Heart left ventricle (tissue), 13 donors: ENCODE data around the gene HSD17B13.

Experiments
- POLR2A ChIP-seq, 2 donors: fragments of 450-650 bp; IDR thresholded peaks; one replicate each; pipeline ENCODE4 v1.6.1; 2017; ENCODE audit warnings: antibody characterized with exemption in 2 of 2, mild to moderate bottlenecking in 2 of 2, moderate library complexity in 2 of 2
- TF ChIP-seq, protein P1 (sequence below), 12 donors: fragments of 200-600 bp; sonication (generic) in 4 of 12; IDR thresholded peaks; one replicate each; pipeline versions ENCODE4 v1.5.0 to v1.8.0; 2018 to 2022; ENCODE audit warnings: antibody characterized with exemption in 12 of 12, mild to moderate bottlenecking in 5 of 12
- donor health status: ischemic (EF 13 %, LVEDD 7.1; RV severe dilation, severe dysfunction).
- donor health status: DM: no; HTN: yes; CAD: no.
- donor health status: DM: no; HTN: no; CAD: no.
- donor health status: ischemic (EF 25% LVEDD 6.9; RV normal size, moderate dysfunction).
- donor health status: ischemic (EF 25% LVEDD 5.7; RV mildly dilated, moderate dysfunction).
- donor health status: ischemic (EF 35%, LVEDD 5.7; RV mildly dilated, moderate dysfunction).
- donor health status: nonischemic (EF 11% LVEDD 7.7; RV severe dilation, severe dysfunction).
- donor health status: DM: yes; HTN: yes; CAD: no.
- donor health status: PGD.
- donor health status: ischemic (EF 29% LVEDD 5.4; RV normal size, mild dysfunction).
- donor health status: nonischemic (EF 23%, LVEDD 6.1; RV moderate dilation, normal function).

DNA sequence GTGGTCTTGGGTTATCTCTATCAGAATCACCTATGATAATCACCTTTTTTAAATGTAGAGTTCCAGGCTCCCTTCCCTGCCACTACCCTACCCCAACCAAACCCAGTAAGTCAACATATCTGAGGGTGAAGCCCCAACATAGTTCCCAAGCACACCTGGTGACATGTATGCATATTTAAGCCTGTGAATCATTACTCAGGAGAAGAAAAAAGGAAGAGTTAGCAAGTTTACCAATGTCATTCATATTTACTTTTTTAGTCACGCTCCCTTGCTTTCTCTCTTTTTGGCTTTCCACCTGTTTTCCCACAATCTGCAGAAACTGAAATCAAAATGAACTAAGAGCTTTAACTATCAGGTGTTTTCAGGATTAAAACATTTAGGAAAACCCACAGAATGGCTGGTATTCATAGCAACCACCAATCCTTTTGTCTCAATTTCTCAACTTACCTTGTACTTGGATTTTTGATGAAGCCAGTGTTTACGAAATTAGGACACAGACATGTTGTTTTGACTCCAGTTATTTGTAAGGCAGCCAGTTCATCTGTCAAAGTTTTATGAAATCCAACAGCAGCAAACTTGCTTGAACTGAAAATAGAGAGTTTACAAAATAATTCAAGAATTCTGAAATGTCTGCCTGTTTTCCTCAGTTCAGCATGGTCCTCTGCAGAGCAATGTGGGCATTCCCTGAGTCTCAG lies 34.3 kb upstream of the HSD17B13 start:
- TF ChIP-seq, protein P1, sequence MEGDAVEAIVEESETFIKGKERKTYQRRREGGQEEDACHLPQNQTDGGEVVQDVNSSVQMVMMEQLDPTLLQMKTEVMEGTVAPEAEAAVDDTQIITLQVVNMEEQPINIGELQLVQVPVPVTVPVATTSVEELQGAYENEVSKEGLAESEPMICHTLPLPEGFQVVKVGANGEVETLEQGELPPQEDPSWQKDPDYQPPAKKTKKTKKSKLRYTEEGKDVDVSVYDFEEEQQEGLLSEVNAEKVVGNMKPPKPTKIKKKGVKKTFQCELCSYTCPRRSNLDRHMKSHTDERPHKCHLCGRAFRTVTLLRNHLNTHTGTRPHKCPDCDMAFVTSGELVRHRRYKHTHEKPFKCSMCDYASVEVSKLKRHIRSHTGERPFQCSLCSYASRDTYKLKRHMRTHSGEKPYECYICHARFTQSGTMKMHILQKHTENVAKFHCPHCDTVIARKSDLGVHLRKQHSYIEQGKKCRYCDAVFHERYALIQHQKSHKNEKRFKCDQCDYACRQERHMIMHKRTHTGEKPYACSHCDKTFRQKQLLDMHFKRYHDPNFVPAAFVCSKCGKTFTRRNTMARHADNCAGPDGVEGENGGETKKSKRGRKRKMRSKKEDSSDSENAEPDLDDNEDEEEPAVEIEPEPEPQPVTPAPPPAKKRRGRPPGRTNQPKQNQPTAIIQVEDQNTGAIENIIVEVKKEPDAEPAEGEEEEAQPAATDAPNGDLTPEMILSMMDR (IDR thresholded peaks at IDR 0.05): no peak
- no peak for TF ChIP-seq POLR2A (IDR thresholded peaks at IDR 0.05)
